GM12875 (cell line): ENCODE data around the gene L1CAM.

ENCODE experiments used
- H3K4me3 ChIP-seq: one replicate; pipeline ENCODE4 v1.5.1; 2011; ENCODE audit warnings: low read depth, low read length, control low read depth
- TF ChIP-seq, protein P1 (sequence below): IDR thresholded peaks from 2 replicates; pipeline ENCODE4 v1.5.1; 2011; ENCODE audit warnings: low read depth, mild to moderate bottlenecking, control low read depth, inconsistent platforms, low read length, moderate library complexity, borderline replicate concordance; ENCODE audit not compliant: insufficient read depth

Gene L1CAM

DNA sequence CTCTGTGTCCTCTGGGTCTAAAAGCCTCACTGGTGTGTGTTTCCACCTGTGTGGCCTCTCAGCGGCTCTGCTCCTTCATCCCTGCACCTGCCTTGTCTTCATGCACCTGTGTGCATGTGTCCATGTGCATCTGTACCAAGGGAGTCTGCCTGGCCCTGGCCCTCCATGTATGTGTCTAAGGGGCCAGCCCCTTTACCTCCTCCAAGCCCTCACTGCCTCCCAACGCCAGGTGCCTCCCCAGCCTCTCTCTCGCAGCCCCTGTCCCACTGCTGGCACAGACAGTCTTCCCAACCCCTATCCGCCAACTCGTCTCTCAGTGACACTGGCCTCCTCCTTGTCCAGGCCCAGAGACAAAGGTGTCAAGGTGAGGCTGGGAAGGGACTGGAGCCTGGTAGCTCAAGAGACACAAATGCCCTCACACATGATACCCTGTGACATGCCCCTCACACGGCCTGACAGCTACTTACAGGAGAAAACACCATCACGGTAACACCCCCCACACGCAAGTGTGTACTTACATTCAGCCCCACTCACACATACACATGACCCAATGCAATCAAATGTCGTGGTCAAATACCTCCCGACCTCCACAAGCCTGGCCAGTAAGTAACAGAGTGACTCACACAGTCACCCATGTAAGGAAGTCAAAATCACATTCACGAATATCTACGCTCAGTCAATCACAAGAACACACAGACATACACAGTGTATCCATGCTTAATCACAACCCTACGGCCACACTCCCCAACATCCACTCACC is 11.4 kb downstream of the L1CAM start:
- TF ChIP-seq, protein P1, sequence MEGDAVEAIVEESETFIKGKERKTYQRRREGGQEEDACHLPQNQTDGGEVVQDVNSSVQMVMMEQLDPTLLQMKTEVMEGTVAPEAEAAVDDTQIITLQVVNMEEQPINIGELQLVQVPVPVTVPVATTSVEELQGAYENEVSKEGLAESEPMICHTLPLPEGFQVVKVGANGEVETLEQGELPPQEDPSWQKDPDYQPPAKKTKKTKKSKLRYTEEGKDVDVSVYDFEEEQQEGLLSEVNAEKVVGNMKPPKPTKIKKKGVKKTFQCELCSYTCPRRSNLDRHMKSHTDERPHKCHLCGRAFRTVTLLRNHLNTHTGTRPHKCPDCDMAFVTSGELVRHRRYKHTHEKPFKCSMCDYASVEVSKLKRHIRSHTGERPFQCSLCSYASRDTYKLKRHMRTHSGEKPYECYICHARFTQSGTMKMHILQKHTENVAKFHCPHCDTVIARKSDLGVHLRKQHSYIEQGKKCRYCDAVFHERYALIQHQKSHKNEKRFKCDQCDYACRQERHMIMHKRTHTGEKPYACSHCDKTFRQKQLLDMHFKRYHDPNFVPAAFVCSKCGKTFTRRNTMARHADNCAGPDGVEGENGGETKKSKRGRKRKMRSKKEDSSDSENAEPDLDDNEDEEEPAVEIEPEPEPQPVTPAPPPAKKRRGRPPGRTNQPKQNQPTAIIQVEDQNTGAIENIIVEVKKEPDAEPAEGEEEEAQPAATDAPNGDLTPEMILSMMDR, result no peak
- H3K4me3 ChIP-seq, result no peak overlapping the region

DNA sequence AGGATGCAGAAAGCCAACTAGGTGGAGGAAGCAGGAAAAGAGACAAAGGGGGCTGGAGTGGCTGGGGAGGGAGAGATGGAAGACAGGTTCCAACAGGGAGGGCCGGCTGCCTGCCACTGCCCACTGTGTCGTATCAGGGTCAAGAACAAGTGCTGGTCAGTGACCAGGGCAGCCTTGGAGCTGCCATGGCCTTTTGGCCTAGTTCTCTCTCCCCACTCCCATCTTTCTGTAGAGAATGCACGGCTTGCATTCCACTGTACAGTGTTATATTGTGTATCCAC is 11.9 kb downstream of the L1CAM start:
- TF ChIP-seq, protein P1, result no peak
- H3K4me3 ChIP-seq, result no peak overlapping the region

DNA sequence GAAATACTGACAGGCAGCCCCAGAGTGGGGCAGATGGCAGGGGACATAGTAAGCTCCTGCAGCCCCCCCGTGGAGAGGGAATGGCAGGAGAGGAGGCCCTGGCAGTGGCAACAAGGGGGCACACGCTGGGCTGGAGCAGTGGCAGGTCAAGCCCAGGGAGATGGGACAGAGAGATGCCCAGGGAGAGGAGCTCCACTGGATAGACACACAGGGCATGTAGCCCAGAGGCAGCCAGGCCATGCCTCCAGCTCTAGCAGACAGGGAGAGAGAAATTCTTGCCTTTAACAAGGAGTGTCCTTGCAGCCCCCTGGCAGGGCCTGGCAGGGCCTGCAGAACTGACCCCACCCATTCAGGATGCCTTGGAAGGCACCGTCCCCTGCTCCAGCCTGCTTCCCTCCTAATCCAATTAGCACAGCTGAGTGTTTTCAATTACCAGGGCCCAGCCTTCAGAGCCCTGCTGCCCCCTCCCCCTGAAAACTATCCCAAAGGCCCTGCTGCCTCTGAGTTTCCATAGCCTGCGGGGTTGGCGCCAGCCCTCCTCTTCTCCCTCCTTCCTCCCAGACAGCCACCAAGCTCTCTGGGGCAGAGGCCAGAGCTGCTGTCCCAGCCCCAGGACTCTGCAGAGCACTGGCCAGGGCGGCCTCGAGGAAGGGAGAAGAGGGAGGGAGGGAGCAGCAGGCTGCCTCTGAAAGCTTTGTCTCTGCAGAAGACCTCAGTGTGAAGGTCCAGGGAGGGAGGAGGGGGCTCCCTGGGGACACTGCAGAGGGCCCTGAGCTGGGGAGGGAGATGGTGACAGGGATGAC is 12.5 kb downstream of the L1CAM start:
- TF ChIP-seq, protein P1, result no peak
- no peak overlapping the region for H3K4me3 ChIP-seq

DNA sequence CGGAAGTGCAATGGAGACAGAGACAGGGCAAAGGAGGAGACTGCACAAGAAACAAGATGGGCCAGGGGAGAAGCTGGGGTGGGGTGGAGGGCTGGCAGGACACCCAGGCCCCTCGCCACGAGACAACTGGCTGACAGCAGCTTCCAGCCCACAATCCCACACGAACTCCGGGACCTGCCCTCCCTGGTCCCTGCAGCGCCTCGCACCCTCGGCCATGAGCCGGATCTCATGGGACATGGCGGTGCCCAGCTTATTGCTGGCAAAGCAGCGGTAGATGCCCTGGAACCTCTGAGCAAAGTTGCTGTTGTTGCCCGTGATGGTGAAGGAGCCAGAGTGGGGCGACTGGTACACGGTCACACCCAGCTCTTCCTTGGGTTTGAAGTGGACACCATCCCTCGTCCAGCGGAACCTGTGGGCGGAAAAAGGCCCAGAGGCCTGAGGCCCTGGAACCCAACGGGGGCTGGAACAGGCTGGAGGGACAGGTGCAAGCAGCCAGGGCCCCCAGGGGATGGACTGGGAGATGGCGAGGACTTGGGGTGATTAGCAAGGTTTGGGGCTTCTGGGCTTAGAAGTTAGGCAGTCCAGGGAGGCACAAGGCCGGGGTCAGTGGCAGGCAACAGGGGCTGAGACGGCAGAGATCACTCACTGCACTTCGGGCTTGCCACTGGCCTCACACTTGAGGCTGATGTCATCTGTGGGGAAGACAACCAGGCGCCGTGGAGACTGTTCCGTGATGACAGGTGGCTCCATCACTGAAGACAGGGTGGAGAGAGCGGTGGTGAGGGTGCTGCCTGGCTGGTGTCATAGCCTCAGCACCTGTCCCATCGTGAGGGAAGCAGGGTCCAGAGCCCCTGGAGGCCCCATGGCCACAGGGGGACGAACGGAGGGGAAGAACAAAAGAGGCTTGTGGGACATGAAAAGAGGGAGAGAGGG is 13.8 kb downstream of the L1CAM start:
- no peak overlapping the region for H3K4me3 ChIP-seq
- TF ChIP-seq, protein P1, result no peak

DNA sequence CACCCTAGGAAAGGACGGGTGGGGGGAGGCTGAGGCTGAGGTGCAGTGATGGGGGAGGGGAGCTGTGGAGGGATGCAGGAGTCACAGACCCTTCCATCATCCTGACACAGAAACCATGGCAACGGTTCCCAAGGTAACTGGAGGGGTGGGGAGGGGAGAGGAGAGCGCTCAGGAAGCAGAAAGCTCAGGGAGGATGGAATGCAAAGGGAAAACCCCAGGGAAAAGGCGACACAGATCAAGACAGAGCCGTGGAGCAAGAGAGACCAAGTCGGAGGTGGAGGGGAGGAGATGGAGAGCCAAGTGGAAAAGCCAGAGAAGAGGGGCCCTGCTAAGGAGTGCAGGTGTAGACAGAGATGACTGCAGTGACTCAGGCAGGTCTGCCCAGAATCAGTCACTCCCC is 14.5 kb downstream of the L1CAM start:
- no peak overlapping the region for H3K4me3 ChIP-seq
- TF ChIP-seq, protein P1, result no peak

DNA sequence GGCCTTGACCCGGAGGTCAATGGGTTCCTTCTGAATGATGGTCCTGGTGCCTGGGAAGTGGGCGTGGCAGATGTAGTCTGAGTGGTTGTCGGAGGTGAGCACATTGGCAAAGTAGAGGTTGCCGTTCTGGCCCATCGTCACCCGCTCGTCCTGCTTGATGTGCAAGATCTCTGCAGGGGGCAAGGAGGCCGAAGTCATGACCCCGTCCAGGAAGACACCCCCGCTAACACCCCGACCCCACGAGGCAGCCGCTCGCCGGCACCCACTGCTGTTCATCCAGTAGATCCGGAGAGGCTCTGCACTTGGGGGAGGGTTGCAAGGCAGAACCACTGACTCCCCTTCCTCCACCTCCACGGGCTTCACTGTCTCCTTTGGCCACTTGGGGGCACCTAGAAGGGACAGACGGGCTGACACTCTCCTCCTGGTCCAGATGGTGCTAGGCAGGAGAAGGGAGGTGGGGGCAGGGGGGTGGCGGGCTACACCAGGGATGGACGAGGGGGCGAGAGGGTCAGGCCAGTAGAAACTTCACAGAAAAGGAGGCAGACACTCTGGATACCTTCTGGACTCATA is 15.1 kb downstream of the L1CAM start:
- TF ChIP-seq, protein P1, result no peak
- H3K4me3 ChIP-seq, result no peak overlapping the region
